ENCODE data around the gene ANKRD29. TPM values are rescaled to one million over a fixed set of nuclear protein-coding genes. Genes with fewer than 3 reads are reported as not detected.

ANKRD29 gene
- total RNA-seq, 1 experiment from 2014 or later = 4.3 TPM

DNA sequence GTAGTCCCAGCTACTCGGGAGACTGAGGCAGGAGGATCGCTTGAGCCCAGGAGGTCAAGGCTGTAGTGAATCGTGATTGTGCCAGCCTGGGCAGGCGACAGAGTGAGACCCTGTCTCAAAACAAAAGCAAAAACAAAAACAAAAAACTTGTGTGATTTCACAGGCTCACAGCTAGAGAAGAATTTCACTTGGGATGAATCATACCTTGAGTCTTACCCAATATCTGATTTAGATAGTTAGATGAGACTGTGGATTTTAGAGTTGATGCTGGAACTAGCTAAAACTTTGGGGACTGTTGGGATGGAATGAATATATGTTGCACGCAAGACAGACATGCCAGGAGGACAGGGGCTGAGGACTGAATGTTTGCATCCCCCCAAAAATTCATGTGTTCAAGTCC is 4.4 kb downstream of the ANKRD29 start:
- intact Hi-C loops (cut with micrococcal nuclease; ENCODE audit: unreplicated experiment) = no loop called here
- CTCF ChIA-PET = no interaction called here

GRCh38 chr18:23652232-23652631 is 10.5 kb downstream of the ANKRD29 start:
- no peak for DNase-seq
- H3K4me2 ChIP-seq = peak overlapping the region; percentile 40; the same call in 1 of the 2 replicates
- H3F3A ChIP-seq (ENCODE audit: insufficient read depth, low read depth) = peaks cover 16% of the 10 kb centered on the region; the same call in 1 of the 2 replicates
- no peaks in the 10 kb centered on the region for H3K9me3 ChIP-seq (ENCODE audit: insufficient read depth, low read depth)
- ChIA-PET CTCF (no interaction called here), POLR2A (ENCODE audit: unreplicated experiment) (no interaction called here)
- no peak for TF ChIP-seq EZH2 (IDR thresholded peaks at IDR 0.05; ENCODE audit: low read depth)
- TF ChIP-seq, protein P1, sequence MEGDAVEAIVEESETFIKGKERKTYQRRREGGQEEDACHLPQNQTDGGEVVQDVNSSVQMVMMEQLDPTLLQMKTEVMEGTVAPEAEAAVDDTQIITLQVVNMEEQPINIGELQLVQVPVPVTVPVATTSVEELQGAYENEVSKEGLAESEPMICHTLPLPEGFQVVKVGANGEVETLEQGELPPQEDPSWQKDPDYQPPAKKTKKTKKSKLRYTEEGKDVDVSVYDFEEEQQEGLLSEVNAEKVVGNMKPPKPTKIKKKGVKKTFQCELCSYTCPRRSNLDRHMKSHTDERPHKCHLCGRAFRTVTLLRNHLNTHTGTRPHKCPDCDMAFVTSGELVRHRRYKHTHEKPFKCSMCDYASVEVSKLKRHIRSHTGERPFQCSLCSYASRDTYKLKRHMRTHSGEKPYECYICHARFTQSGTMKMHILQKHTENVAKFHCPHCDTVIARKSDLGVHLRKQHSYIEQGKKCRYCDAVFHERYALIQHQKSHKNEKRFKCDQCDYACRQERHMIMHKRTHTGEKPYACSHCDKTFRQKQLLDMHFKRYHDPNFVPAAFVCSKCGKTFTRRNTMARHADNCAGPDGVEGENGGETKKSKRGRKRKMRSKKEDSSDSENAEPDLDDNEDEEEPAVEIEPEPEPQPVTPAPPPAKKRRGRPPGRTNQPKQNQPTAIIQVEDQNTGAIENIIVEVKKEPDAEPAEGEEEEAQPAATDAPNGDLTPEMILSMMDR (conservative IDR thresholded peaks at IDR 0.05) = no peak
- H3K4me3 ChIP-seq = no peak overlapping the region
- no peaks in the 10 kb centered on the region for H3K27me3 ChIP-seq (ENCODE audit: insufficient read depth, low read depth)
- no peaks in the 10 kb centered on the region for H3K79me2 ChIP-seq (ENCODE audit: low read depth)
- H3K9me2 ChIP-seq (ENCODE audit: insufficient read depth) = no peaks in the 10 kb centered on the region
- BruUV-seq (replicated peaks) = no TSS peak
- no peaks in the 10 kb centered on the region for H4K20me1 ChIP-seq (ENCODE audit: insufficient read depth)
- H3K36me3 ChIP-seq (ENCODE audit: low read depth) = no peaks in the 10 kb centered on the region
- no peak overlapping the region for H3K27ac ChIP-seq
- H3K4me1 ChIP-seq (replicated peaks; ENCODE audit: insufficient read depth) = peaks cover 19% of the 10 kb centered on the region
- intact Hi-C loops (cut with micrococcal nuclease; ENCODE audit: unreplicated experiment) = no loop called here
- no peak overlapping the region for H2AFZ ChIP-seq

More for the DNA sequence above, 4.4 kb downstream of the ANKRD29 start:
- TF ChIP-seq, protein P1 (conservative IDR thresholded peaks at IDR 0.05) = no peak
- no peak for TF ChIP-seq EZH2 (IDR thresholded peaks at IDR 0.05; ENCODE audit: low read depth)
- no peaks in the 10 kb centered on the region for H3K27me3 ChIP-seq (ENCODE audit: insufficient read depth, low read depth)
- no peaks in the 10 kb centered on the region for H4K20me1 ChIP-seq (ENCODE audit: insufficient read depth)
- no peak overlapping the region for H2AFZ ChIP-seq
- H3K9me2 ChIP-seq (ENCODE audit: insufficient read depth) = no peaks in the 10 kb centered on the region
- no peak overlapping the region for H3K4me3 ChIP-seq
- H3K36me3 ChIP-seq (ENCODE audit: low read depth) = no peaks in the 10 kb centered on the region
- peak overlapping the region; percentile 31; the same call in 1 of the 2 replicates for H3K4me2 ChIP-seq
- no peaks in the 10 kb centered on the region; the same call in 1 of the 2 replicates for H3F3A ChIP-seq (ENCODE audit: insufficient read depth, low read depth)
- H3K27ac ChIP-seq = no peak overlapping the region
- BruUV-seq (replicated peaks) = no TSS peak
- POLR2A ChIA-PET (ENCODE audit: unreplicated experiment) = no interaction called here
- no peaks in the 10 kb centered on the region for H3K79me2 ChIP-seq (ENCODE audit: low read depth)
- H3K9me3 ChIP-seq (ENCODE audit: insufficient read depth, low read depth) = no peaks in the 10 kb centered on the region
- peaks cover 12% of the 10 kb centered on the region for H3K4me1 ChIP-seq (replicated peaks; ENCODE audit: insufficient read depth)
- no peak for DNase-seq

DNA sequence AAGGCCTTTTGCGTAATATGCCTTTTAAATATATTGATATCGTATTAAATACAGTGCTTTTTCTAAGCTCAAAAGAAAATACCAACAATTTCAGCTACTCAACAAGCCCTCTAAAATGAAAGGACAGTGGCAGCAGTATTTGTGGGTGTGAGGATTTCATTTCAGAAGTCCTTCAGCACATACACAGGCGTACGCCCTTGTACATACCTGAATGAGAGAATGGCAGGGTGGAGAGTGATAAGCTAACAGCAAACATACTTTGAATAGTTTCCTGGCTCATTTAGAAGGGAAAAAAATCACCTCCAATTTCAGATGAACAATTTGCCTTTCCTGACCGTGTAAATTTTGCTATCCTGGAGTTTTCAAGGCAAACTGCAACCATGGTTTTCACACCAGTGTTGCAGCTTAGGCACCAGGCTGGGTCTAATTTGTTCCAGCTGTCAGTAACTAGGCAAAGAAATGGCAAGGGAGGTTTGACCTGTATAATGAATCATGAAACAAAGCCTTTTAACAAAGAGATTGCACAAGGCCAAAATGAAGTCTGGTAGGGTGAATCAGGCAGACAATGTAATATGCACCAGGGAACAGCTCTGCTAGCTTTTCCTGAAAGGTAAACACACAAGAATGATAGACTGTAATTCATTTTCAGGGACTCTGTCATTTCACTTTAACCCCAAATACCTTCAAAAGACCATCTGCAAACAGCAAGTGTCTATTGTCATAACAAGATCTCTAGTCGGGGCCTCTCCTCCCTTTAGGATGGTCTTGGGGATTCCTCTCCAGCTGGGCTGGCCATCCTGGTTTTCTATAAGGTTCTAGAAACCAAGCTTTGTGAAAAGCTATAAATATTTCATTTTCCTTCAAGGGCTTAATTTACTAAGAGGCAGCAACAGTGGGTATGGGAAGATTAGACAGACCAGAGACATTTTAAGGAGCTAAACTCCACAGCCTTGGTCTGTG is 11.5 kb downstream of the ANKRD29 start:
- TF ChIP-seq, protein P1 (conservative IDR thresholded peaks at IDR 0.05) = no peak
- no peak for TF ChIP-seq EZH2 (IDR thresholded peaks at IDR 0.05; ENCODE audit: low read depth)
- no peaks in the 10 kb centered on the region for H3K79me2 ChIP-seq (ENCODE audit: low read depth)
- DNase-seq = peak; percentile 33 to 81
- H3K4me2 ChIP-seq = peak overlapping the region; percentile 40
- no peaks in the 10 kb centered on the region for H3K9me3 ChIP-seq (ENCODE audit: insufficient read depth, low read depth)
- H3K9me2 ChIP-seq (ENCODE audit: insufficient read depth) = no peaks in the 10 kb centered on the region
- H3K36me3 ChIP-seq (ENCODE audit: low read depth) = no peaks in the 10 kb centered on the region
- intact Hi-C loops (cut with micrococcal nuclease; ENCODE audit: unreplicated experiment) = no loop called here
- no peak overlapping the region for H3K4me3 ChIP-seq
- H3K27me3 ChIP-seq (ENCODE audit: insufficient read depth, low read depth) = no peaks in the 10 kb centered on the region
- no TSS peak for BruUV-seq (replicated peaks)
- H2AFZ ChIP-seq = no peak overlapping the region
- ChIA-PET CTCF (no interaction called here), POLR2A (ENCODE audit: unreplicated experiment) (interaction anchor here (0.6 to 0.7 kb wide), 3 partner anchors 16 to 627 kb away, joined by 3 to 8 read pairs (median 4); no protein-coding TSS in a partner anchor)
- H3K27ac ChIP-seq = 0 out of 2 replicates have a peak overlapping the region, but pooled peaks have one; percentile 7
- no peaks in the 10 kb centered on the region for H4K20me1 ChIP-seq (ENCODE audit: insufficient read depth)
- H3K4me1 ChIP-seq (replicated peaks; ENCODE audit: insufficient read depth) = peaks cover 19% of the 10 kb centered on the region
- peaks cover 16% of the 10 kb centered on the region; the same call in 1 of the 2 replicates for H3F3A ChIP-seq (ENCODE audit: insufficient read depth, low read depth)
